Fibroblast of the aortic adventitia (primary cell): ENCODE data around the gene PKNOX2. TPM values are rescaled to one million over a fixed set of nuclear protein-coding genes. Genes with fewer than 3 reads are reported as not detected.

Source experiments
- DNase-seq: peaks from one replicate; pipeline ENCODE4 v3.0.0-alpha.2; 2010; ENCODE audit warnings: low read depth
- H3K4me3 ChIP-seq: 2 replicates; pipeline ENCODE4 v1.5.1; 2011; ENCODE audit warnings: low read depth, mild to moderate bottlenecking, control low read depth, low read length, moderate library complexity
- total RNA-seq: library from RNA; depleted of rRNA; stranded (reverse); fragments of >200 nt; gene quantifications from 2 replicates; pipeline ENCODE4 v1.2.3, GENCODE V29; 2012; ENCODE audit warnings: low replicate concordance
- TF ChIP-seq, protein P1 (sequence below): IDR thresholded peaks from 2 replicates; pipeline ENCODE4 v1.5.1; 2011; ENCODE audit warnings: mild to moderate bottlenecking, low read length, control low read depth, inconsistent platforms; ENCODE audit not compliant: insufficient read depth

PKNOX2 gene
- 2.0 and 8.6 TPM in 2 replicates for total RNA-seq

DNA sequence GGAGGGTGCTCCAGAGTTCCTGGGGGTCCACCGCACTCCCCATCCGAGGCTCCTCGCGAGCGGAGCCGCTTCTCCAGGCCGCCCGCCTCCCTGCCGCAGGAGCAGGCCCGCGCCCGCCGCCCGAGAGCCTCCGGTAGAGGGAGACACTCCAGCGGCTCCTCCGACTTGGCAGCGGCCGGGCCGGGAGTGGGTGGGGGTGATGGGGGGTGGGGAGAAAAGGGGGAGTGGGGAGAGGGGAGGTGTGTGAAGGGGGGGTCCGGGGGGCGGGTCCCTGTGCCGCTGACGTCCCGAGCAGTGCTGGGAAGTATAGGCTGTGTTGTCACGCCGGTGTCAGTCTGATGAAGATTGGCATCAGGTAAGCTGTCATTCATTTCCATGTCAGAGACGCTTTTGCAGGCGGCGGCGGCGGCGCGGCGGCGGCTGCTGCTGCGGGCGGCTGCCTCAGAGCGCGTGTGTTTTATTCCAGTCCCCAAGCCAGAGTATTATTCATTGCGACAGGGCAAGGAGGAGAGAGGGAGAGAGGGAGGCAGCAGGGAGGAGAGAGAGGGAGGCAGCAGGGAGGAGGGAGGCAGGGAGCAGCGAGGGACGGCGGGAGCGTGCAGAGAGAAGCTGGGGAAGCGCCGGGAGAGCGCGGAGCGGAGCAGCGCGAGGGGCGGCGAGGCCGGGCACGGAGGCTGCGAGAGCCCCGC, at the start of gene PKNOX2:
TSS of gene PKNOX2 (plus strand) at position 330 of the 689 bp plus-strand sequence. CDS start 186,555 bp downstream, outside the sequence.
- H3K4me3 ChIP-seq: peak within 1 kb of the TSS; percentile 81
- peak; percentile 84 for DNase-seq
- TF ChIP-seq, protein P1, sequence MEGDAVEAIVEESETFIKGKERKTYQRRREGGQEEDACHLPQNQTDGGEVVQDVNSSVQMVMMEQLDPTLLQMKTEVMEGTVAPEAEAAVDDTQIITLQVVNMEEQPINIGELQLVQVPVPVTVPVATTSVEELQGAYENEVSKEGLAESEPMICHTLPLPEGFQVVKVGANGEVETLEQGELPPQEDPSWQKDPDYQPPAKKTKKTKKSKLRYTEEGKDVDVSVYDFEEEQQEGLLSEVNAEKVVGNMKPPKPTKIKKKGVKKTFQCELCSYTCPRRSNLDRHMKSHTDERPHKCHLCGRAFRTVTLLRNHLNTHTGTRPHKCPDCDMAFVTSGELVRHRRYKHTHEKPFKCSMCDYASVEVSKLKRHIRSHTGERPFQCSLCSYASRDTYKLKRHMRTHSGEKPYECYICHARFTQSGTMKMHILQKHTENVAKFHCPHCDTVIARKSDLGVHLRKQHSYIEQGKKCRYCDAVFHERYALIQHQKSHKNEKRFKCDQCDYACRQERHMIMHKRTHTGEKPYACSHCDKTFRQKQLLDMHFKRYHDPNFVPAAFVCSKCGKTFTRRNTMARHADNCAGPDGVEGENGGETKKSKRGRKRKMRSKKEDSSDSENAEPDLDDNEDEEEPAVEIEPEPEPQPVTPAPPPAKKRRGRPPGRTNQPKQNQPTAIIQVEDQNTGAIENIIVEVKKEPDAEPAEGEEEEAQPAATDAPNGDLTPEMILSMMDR: peak; percentile 74

DNA sequence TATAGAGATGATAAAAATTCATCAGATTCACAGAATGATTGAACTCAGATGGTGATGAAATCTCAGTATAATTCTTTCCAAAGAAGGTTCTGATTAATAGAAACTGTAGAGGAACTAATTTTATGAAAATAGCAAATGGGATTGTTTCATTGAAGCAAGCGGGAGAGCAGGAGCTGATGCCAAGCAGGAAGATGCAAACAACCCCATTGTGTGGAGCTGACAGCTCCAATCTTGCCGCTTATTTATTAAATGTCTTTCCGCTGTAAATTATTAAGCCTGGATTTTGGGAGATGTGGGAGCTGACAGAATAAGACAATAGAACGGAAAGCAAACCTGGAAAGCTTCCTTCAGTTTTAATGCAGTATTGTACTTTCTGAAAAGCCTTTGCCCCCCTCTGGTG, 47.1 kb upstream of the PKNOX2 start:
- no peak for DNase-seq
- no peak overlapping the region for H3K4me3 ChIP-seq
- TF ChIP-seq, protein P1: no peak

GRCh38 chr11:125123194-125123946, 41.2 kb upstream of the PKNOX2 start:
- DNase-seq: no peak
- no peak overlapping the region for H3K4me3 ChIP-seq
- TF ChIP-seq, protein P1: no peak

GRCh38 chr11:125123947-125124617, 40.5 kb upstream of the PKNOX2 start:
- DNase-seq: peak; percentile 73
- no peak overlapping the region for H3K4me3 ChIP-seq
- TF ChIP-seq, protein P1: peak; percentile 56

DNA sequence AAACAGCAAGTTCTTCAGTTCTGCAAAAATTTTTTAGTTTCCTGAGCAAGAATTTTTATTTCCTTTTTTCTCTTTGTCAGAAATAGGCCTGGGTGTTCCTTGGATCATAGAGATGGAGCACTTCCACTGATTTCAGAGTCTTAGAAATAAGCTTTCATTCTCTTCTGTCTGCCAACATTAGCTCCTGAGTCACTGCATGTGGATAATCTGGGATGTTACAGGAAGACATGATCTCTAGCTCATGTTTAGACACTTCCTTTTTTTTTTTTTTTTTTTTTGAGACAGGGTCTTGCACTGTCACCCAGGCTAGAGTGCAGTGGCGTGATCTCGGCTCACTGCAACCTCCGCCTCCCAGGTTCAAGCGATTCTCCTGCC, 39.9 kb upstream of the PKNOX2 start:
- TF ChIP-seq, protein P1: no peak
- DNase-seq: peak; percentile 10

DNA sequence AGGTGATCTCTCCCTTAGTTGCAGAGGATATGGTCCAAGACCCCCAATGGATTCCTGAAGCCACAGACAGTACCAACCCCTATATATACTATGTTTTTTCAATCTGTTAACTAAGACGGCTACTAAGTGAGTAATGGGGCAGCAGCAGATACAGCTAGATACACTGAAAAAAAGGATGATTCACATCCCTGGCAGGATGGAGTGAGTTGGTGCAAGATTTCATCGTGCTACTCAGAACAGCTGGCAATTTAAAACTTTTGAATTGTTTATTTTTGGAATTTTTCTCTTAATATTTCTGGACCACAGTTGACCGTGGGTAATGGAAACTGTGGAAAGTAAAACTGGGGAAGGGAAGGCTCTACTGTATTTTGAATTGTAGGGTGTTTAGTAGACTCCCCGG, 36.1 kb upstream of the PKNOX2 start:
- TF ChIP-seq, protein P1: no peak
- peak; percentile 77 for DNase-seq
- H3K4me3 ChIP-seq: no peak overlapping the region

More for the DNA sequence above, 39.9 kb upstream of the PKNOX2 start:
- no peak overlapping the region for H3K4me3 ChIP-seq
